Left ventricle myocardium inferior (tissue), 1 donor: ENCODE data around the gene IKZF3. TPM values are rescaled to one million over a fixed set of nuclear protein-coding genes. Genes with fewer than 3 reads are reported as not detected.

ENCODE experiments used
- DNase-seq: peaks from one replicate; pipeline ENCODE4 v3.0.0-alpha.2; 2020
- H3K27ac ChIP-seq: fragments of 200-600 bp; replicated peaks from 2 replicates; pipeline ENCODE4 v1.8.0; 2021
- H3K27me3 ChIP-seq: fragments of 200-600 bp; 2 replicates; pipeline ENCODE4 v1.8.0; 2021; ENCODE audit warnings: low read depth
- H3K36me3 ChIP-seq: fragments of 200-600 bp; 2 replicates; pipeline ENCODE4 v1.8.0; 2021
- H3K4me1 ChIP-seq: fragments of 200-600 bp; 2 replicates; pipeline ENCODE4 v1.8.0; 2021
- H3K4me3 ChIP-seq: fragments of 200-600 bp; 2 replicates; pipeline ENCODE4 v1.8.0; 2021; ENCODE audit warnings: mild to moderate bottlenecking, moderate library complexity
- H3K9me3 ChIP-seq: fragments of 200-600 bp; replicated peaks from 2 replicates; pipeline ENCODE4 v1.8.0; 2021
- intact Hi-C: fragments of 100-400 bp; cut with micrococcal nuclease; formaldehyde crosslinking; loops from one replicate; pipeline ENCODE4 v1.11.0; 2022
- total RNA-seq: library from RNA; stranded (reverse); fragmentation: NEBNext Ultra II Directional; extraction: Animal tissue kit (Norgen Biotek cat#: 25700); gene quantifications from one replicate; pipeline ENCODE4 v1.2.1, GENCODE V29; 2021
- TF ChIP-seq, protein P1 (sequence below): fragments of 200-600 bp; IDR thresholded peaks from 2 replicates; pipeline ENCODE4 v1.8.0; 2021; ENCODE audit warnings: antibody characterized with exemption, mild to moderate bottlenecking, borderline replicate concordance
- donor health status: DM: no; HTN: yes; CAD: no; lungs with severe emphysema.

IKZF3 gene
- total RNA-seq, 1 donor from 2014 or later = 0.16 TPM

GRCh38 chr17:39755554-39756379 is 108.3 kb downstream of the IKZF3 start:
- H3K27me3 ChIP-seq = peaks cover 8% of the 10 kb centered on the region

GRCh38 chr17:39754958-39755553 is 109.1 kb downstream of the IKZF3 start:
- DNase-seq = no peak
- intact Hi-C loops = no loop called here
- Histone ChIP-seq H3K36me3 (no peaks in the 10 kb centered on the region), H3K9me3 (no peaks in the 10 kb centered on the region), H3K27me3 (peaks cover under 1% of the 10 kb centered on the region), H3K4me1 (peaks cover 38% of the 10 kb centered on the region), H3K4me3 (peak overlapping the region; percentile 73), H3K27ac (peak overlapping the region; percentile 94)
- TF ChIP-seq, protein P1, sequence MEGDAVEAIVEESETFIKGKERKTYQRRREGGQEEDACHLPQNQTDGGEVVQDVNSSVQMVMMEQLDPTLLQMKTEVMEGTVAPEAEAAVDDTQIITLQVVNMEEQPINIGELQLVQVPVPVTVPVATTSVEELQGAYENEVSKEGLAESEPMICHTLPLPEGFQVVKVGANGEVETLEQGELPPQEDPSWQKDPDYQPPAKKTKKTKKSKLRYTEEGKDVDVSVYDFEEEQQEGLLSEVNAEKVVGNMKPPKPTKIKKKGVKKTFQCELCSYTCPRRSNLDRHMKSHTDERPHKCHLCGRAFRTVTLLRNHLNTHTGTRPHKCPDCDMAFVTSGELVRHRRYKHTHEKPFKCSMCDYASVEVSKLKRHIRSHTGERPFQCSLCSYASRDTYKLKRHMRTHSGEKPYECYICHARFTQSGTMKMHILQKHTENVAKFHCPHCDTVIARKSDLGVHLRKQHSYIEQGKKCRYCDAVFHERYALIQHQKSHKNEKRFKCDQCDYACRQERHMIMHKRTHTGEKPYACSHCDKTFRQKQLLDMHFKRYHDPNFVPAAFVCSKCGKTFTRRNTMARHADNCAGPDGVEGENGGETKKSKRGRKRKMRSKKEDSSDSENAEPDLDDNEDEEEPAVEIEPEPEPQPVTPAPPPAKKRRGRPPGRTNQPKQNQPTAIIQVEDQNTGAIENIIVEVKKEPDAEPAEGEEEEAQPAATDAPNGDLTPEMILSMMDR = no peak

More at GRCh38 chr17:39755554-39756379, 108.3 kb downstream of the IKZF3 start:
- intact Hi-C loops = no loop called here
- H3K9me3 ChIP-seq = no peaks in the 10 kb centered on the region
- H3K36me3 ChIP-seq = no peaks in the 10 kb centered on the region
- no peak for DNase-seq
- peak overlapping the region; percentile 94 for H3K27ac ChIP-seq
- H3K4me1 ChIP-seq = peaks cover 30% of the 10 kb centered on the region
- TF ChIP-seq, protein P1 = no peak
- no peak overlapping the region for H3K4me3 ChIP-seq

- Histone ChIP-seq H3K9me3 (no peaks in the 10 kb centered on the region), H3K27me3 (no peaks in the 10 kb centered on the region), H3K4me3 (peak overlapping the region; percentile 73), H3K27ac (peak overlapping the region; percentile 94), H3K4me1 (peaks cover 43% of the 10 kb centered on the region), H3K36me3 (no peaks in the 10 kb centered on the region)
- TF ChIP-seq, protein P1 = peak; percentile 99
- intact Hi-C loops = no loop called here
- DNase-seq = peak; percentile 91
Observed at GRCh38 chr17:39754161-39754957, 109.8 kb downstream of the IKZF3 start.

DNA sequence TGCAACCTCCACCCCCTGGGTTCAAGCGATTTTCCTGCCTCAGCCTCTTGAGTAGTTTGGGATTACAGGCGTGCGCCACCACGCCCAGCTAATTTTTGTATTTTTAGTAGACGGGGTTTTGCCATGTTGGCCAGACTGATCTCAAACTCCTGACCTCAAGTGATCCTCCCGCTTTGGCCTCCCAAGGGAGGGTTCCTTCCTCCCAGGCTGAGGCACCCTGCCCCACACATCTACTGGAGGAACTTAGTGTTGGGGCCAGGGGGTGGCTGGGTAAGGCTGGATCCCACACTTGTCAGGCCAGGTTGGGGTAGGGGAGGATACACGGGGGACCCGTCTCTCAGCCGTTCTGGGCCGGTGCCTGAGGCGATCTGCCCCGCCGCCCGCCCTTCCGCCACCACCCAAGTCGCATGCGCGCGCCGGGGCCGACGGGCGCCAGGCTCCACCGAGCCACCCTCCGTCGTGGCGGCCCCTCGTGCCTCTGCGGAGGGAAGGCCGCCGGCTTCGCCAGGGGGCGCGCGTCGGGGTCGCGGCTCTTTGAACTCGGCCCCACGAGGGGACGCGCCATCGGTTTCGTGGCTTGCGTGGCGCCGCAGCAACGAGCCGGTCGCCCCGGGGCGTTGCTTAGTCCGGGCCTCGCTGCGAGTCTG is 110.5 kb downstream of the IKZF3 start:
- H3K4me1 ChIP-seq = peaks cover 43% of the 10 kb centered on the region
- peak overlapping the region; percentile 73 for H3K4me3 ChIP-seq
- H3K27ac ChIP-seq = peak overlapping the region; percentile 94
- TF ChIP-seq, protein P1 = no peak
- H3K9me3 ChIP-seq = no peaks in the 10 kb centered on the region
- DNase-seq = peak; percentile 64
- H3K36me3 ChIP-seq = no peaks in the 10 kb centered on the region
- intact Hi-C loops = no loop called here
- no peaks in the 10 kb centered on the region for H3K27me3 ChIP-seq
